ENCODE results near the gene PI16.

The PI16 gene

DNA sequence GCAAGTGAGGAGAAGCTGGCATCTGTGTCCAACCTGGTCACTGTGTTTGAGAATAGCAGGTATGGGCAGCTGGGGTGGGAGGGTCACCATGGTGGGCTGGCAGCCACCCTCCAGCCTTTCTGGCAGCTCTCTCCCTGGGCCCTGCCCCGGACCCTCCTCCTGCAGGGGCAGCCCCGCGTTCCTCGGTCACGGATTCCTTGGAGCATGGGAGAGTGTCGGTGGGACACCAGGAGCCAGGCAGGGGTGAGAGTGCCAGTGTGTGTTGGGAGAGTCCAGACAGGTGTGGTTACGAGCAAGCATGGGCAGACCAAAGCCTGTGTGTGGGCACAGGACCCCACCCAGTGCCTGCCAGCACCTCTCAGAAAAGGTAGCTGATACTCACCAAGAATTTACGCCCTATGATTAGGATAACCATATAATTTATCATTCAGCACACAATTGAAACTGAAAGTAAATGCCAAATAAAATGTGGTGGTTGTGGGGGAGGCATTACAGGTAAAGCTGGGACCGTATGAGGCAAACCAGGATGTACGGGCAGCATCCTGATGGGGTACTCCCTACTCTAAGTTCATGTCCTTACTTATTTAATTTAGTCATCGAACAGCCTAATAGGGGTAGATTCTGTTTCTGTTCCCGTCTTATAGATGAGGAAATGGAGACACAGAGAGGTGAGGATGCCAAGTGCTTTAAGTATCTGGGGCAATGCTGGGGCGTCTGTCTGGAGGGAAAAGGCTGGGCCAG, 51.5 kb downstream of the PI16 start:
- DNase-seq: no peak

DNA sequence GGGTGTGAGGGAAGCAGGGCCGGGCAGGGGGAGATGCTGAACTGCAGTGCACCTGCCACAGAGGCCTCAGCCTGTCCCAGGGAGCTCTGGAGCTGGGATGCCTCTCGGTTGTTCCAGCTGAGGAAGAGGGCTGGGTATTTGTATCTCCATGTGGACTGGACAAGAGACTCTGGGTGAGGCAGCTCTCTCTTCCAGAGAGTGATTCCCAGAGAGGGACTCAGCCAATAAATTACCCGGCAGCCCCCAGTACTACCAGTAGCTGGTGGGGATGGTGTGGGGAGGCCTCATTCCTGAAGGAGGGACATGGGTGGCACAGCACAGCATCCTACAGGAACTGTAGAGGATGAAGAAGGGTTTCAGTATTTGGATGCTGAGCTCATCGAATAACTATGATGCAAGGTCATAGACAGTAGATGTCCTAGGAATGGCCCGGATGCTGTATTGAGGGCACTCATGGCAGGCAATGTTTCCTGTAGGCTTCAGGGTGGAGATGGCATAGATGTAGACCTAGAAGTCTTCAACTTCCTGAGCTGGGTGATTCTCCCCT, 52.3 kb downstream of the PI16 start:
- DNase-seq: no peak

DNA sequence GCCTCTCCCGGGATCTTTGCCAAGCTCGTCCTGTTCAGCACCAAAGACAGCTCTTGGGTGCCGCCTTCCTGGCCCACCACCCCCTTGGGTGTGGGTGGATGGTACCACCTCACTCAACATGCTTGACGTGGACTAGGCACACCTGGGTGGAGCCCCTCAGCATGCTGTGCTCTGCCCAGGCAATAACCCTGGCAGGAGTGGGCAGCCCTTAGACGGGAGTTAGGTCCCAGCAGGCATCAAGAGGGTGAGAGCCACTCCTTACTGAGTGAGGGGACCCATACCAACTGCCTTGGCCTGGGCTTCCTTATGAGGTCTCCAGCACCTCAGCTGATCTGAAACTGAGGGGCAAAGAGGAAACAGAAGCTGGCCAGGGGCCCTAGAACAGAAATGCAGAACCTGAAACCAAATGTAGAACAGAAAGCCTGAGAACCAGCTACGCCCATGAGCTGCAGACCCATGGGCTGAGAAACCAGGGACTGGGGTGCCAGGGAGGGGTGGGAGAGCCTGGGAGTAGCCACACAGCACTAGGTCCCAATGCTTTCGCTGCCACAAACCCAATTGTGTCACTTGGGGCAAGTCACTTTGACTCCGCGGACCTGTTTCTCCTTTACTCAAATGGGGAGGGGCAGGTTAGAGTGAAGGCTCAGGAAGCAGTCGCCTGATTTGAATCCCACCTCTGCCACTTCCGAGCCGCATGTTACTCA, 53.0 kb downstream of the PI16 start:
- DNase-seq: no peak

DNA sequence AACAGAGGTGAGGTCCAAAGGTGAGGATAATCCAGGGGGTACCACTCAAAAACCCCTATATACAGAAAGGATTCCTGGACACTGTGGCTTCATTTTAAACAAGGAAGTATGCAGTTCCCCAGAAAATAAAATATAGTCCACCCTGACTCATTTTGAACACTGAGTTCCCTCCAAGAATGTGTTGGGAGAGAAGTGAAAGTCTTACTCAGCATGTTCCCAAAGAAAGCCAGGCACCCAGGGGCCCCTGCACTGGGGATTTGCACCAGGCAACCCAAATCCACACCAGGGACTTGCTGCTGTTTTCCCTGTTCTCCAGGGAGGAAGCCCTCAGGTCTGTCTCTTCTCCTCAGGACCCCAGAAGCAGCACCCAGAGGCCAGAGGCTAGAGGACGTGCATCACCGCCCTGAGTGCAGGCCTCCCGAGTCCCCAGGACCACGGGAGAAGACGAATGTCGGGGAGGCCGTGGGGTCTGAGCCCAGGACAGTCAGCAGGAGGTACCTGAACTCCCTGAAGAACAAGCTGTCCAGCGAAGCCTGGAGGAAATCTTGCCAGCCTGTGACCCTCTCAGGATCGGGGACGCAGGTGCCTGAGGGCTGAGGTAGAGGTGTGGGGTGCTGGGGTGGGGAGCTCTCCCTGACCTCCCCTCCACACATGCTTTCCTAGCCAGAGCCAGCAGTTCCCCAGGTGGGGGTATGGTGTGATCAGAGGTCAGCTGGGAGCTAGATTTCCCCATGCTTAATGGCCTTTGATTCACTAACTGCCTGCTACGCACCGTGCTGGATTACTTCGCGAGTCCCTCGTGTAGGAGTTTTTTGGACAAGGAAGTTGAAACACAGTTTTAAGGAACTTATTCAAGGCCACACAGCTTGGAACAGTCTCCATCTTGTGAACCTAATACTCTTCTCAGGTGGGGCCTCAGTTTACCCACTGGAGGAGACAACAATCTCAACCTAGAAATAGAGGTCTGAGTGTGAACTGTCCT, 54.2 kb downstream of the PI16 start:
- DNase-seq: no peak

DNA sequence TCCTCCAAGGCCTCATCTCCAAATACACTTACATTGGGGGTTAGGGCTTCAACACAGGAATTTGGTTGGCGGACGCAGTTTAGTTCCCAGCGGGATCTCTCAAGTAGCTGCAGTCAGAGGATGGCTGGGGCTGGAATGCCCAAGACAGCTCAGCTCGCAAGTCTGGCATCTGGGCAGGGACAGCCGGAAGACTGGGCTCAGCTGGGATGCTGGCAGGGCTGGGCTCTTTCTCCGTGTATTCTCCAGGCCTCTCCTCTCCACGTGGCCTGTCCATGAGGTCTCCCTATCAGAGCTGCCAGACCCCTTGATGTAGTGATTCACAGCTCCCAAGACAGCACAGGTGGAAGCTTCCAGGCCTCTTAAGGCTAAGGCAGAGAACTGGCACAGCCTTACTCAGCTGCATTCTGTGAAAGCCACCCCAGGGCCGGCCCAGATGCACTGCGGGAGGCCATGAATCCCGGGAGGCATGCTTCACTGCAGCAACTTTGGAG, 55.9 kb downstream of the PI16 start:
- DNase-seq: no peak

DNA sequence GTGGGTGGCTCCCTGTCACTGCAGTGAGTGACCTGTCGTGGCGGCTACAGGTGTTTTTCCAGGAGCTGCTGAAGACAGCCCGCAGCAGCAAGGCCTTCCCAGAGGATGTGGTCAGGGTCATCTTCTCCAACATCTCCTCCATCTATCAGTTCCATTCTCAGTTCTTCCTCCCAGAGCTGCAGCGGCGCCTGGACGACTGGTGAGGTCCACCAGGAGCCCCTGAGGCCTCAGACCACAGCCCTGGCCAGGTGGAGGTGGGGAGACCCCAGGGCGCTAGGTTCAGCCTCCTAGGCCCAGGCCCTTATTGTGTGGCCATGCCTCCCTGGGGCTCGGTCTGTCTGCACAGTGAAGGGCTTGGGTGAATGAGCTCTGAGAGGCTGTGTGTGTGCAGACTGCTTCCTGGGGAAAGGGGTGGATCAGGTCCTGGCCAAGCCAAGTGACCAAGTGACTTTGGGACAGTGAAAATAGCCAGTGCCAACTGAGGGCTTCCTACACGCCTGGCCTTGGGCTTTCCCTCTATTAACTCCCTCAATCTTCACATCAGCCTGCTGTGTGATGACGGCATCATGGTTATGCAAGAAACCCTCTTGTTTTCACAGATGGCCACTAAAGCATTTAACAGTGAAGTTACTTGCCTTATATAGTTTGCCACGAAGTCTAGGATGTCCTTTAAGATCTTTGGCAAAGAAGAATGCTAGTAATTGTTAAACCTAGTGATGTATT, 57.3 kb downstream of the PI16 start:
- DNase-seq: no peak

DNA sequence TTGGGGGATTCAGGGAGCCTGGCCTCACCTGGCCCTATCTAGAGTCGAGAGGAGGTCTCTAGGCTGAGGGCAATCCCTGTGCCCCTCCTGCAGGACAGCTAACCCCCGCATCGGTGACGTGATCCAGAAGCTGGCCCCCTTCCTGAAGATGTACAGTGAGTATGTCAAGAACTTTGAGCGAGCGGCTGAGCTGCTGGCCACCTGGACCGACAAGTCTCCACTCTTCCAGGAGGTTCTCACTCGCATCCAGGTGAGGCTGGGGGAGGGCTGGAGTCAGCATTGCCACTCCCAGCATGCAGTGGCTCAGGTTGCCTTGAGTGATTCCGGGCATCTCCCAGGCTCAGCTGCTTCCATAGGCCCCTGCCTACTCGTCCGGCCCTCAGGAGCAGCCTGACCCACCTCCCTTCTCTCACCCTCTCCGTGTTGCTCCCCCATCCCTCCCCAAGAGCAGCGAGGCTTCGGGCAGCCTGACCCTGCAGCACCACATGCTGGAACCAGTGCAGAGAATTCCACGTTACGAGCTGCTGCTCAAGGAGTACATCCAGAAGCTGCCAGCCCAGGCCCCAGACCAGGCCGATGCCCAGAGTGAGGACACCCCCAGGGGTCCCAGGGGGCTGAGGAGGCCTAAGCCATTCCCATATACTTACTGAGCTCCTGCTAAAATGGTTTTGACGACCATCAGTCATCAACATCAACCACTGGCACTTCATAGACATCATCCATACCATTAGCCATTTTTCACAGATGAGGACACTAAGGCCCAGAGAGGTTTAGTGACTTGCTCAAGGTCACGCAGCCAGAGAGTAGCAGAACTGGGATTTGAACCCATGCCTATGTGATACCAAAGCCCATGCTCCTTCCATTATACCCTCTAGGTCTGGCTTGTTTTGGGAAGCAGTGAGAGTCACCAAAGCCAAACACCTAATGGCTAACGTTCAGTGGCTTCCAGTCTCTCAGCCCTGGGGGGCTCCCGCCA, 59.3 kb downstream of the PI16 start:
- no peak for DNase-seq

Measured in activated naive CD4-positive, alpha-beta T cell (primary cell).